HK-2 (cell line): Measurements from ENCODE around the gene FAM136A.
"Not testable (repeated sequence)": the region's sequence is repeated elsewhere in the genome, so short reads cannot be mapped to it uniquely, and the experiment has no call there.

ENCODE experiments used
- DNase-seq: peaks from one replicate; pipeline ENCODE4 v3.0.0-alpha.2; 2018; ENCODE audit not compliant: unreplicated experiment

Gene FAM136A

DNA sequence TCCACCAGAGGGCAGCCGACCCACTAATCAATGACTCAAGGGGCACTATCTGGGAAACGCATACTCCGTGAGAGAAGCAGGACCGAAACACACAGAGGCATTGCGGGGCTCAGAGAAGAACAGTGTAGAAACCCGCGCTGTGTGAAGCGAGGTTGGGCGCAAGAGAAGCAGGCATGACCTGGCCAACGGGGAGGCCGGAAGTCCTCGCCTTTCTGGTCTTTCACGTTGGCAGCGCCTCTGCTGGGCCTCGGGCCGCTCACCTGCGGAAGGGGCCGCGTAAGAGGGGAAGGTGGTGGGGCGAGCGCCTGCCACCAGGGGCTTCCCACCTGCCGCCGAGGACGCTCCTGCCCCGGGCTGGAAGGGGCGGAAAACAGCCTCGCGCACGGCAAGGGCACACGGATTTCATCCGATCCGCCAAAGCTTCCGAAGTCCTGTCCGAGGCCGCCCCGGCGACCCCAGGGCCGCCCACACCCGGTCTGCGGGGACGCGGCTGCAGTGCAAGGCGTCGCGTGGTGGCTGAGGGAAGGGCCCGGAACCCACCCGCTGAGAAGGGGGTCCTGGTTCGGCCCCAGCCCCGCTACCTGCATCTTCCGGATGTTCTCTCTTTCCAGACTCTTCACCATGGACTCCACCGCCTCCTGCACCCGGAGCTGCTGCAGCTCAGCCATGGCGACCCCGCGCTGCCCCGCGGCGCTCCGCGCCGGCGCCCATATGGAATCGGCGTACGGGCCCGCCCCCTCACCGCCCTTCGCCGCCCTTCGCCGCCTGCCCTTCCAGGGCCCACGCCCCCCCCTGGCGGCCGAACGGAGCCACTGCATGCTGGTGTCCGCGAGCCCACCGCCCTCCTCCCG is at the start of gene FAM136A:
FAM136A (minus strand) TSS at position 724 of the 851 bp plus-strand sequence; CDS start at position 668, 56 bp downstream.
- peak; percentile 91 for DNase-seq

DNA sequence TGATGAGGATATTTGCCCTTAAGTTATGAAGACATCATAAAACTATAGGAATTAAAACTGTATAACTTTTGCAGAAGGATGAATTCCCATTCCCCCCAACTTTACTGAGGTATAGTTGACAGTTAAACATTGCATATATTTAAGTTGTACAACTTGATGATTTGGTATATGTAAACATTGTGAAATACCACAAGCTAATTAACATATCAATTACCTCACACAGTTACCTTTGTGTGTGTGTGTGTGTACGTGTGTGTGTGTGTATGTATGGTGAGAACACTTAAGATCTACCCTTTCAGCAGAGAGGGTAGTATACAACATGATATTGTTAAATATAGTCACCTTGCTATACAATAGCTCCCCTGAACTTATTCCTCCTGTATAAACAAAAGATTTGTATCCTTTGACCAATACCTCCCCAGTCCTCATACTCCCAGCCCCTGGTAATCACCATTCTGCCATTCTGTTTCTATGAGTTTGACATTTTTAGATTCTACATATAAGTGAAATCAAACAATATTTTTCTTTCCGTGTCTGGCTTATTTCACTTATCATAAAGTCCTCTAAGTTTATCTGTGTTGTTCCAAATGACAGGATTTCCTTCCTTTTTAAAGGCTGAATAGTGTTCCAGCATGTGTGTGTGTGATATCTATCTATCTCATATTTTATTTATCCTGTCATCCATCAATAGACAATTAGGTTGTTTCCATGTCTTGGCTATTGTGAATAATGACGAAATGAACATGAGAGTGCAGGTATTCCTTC is 48.2 kb upstream of the FAM136A start:
- DNase-seq = no peak

DNA sequence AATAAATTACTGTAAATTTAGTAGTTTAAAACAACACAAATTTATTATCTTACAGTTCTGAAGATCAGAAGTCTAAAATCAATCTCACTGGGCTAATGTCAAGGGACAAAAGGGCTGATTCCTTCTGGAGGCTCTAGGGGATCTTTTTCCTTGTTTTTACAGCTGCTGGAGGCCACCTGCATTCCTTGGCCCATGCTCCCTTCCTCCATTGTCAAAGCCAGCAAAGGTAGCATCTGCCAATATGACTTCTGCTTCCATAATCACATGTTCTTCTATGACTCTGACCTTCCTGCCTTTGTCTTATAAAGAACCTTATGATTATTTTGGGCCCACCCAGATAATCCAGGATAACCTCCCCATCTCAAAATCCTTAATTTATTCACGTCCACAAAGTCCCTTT is 46.0 kb upstream of the FAM136A start:
- no peak for DNase-seq

DNA sequence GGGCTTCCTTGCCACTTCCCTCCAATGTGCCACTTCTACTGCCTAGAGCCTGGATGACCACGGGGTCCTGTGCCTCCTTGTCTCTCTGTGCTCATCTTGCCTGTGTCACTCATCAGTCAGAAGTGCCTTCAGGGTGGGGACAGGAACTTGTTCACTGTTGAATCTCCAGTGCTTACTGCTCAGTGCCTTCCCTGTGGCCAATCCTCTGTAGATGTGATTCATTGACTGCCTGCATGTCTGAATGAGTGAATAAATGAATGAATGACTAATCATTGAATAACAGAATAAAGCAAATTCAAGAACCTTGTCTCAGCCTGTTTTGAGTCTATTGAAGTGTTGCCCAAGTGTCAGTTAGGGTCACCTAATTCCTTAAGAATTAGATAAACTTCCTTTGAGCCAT is 42.3 kb upstream of the FAM136A start:
- DNase-seq = peak; percentile 29

DNA sequence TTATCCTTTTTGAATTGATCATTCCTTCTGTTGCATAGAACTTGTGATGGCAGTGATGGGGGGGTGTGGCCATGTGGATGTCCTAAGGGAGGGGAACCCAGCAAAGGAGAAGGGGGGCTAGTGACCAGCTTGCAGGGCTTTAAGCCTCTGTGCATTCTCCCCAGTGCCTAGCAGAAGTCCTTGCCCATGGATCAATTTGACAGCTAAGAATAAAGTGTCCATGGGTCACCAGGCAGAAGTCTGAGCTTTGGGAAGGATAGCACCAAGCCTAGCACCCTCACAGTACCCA is 39.6 kb upstream of the FAM136A start:
- no peak for DNase-seq

DNA sequence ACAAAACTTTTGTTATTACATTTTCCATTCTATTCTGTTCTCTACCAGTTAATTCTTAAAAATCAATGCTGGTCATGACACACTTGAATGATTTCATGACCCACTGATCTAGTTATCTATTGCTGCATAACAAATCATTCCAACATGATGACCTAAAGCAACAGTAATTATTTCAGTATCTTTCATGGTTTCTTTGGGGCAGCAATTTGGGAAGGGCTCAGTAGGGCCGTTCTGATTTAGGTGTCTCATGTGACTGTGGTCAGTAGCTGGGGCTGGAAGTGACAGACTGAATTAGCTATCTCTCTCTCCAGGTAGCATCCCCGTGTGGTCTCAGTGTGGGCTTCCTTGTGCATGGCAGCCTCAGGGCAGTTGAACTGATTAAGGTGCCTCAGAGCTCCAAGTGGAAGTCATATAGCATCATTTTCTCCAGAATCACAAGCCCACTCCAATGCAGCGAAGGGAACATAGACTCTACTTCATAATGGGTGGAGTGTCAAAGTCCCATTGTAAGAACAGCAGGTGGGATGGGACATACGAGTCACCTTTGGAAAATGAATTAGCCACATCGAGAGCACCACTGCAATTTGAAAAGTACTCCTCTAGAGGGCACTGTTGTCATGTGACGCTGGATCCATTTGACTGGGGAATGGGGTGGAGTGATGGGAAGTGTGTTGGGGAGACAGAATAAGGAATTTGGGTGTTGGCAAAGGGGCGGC is 39.1 kb upstream of the FAM136A start:
- DNase-seq = peak; percentile 55

DNA sequence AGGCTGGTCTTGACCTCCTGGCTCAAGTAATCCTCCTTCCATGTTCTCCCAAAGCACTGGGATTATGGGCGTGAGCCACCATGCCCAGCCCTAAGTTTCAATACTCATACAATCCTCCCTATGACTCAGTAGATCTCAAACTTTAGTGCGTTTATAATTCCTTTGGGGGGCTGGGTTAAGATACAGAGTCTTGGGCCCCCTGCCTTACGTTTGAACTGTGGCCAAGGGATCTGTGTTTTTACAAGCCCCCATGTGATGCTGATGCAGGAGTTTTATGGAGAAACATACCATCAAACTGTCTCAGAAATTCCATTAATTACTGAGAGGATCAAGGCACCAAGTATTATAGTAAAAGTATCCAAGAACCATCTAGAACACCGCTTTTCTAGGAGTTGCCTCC is 38.2 kb upstream of the FAM136A start:
- DNase-seq = no peak

DNA sequence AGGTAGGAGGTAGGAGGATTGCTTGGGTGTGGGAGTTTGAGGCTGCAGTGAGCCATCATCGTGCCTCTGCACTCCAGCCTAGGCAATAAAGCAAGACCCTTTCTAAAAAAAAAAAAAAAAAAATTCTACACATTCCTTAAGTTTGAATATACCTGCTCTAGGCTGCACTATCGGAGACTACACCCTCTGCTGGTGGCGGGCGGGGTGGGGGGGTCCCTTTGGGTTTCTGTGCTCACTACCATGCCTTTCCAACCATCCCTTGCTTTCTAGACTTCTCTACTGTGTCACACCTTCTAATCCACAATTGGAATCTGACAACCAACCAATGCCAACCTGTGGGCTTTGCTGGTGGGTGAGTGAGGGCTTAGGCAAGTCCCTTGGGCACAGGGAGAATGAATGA is 34.7 kb upstream of the FAM136A start:
- DNase-seq = no peak

DNA sequence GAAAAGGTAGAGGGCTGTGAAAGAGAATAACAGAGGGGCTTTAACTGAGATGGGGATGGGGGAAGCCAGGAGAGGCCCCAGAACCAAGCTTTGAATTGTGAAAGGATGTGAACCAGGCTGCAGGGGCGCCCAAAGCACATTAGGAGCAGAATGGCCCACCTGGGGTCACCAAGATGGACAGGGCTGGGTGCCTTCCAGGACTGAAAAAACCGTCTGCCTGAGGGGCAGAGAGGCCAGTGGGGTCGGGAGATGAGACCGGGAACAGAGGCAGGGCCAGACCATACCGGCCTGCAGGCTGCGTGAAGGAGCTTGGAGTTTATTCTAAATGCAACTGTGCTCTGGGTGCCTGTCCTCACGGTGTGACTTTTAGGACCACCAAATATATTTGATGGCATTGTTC is 29.1 kb upstream of the FAM136A start:
- DNase-seq = no peak

DNA sequence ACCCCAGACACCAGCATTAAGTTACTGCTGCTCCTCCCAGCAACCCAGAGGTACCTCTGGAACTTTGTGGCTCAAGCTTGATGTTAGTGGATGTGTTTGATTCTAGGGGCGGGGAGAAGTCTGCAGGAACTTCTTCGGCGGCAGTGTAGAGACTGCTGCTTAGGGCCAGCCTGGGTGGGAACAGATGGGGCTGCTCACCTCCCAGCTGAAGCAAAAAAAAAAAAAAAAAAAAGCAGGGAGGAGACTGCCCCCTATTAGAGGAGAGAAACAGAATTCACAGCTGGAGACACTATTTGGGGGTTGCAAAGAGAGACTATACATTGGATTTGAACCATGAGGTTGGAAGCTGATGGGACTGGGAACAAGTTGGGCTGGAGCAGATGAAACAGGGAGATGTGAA is 28.6 kb upstream of the FAM136A start:
- DNase-seq = no peak

DNA sequence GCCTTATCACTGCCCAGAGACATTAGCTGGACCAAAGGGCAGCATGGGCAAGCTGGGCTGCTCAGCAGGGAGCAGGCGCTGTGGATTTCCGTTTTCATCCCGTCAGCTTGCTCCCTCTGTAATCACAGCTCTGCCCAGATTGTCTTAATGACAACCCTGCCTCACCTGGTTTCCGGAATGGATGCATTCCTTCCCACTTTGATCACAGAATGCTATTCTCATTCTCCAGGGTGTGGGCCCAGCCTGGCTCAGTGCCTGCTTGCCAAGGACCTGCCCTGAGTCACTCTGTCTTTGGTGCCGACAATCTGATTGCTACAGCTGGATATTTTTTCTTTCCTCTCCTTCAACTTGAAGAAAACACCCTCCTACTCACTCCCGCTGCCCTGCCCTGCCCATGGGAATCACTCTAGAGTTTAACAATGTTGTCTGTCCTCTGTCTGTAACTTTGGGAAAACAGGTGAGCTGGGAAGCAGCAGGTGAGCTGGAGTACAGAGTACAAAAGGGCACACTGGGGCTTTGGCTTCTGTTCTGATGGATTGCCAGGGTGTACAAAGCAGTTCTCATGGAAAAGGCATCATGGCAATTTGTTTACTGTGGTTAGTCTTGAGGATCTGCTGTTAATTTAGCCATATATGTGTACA is 27.2 kb upstream of the FAM136A start:
- peak; percentile 40 for DNase-seq

DNA sequence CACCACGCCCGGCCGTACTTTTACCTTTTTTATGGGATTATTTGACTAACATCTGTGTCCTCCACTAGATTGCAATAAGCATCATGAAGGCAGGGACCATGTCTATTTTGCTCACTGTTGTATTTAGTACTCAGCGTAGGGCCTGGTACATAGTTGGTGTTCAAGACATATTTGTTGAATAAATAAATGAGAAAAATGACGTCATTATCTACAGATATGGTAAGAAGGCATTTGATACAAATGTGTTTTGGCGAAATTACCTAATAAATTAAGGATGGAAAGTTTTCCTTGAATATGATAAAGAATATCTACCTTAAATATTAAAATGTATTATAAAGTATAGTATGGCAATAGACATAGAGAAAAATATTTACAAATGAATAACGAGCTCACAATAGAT is 24.0 kb upstream of the FAM136A start:
- no peak for DNase-seq

DNA sequence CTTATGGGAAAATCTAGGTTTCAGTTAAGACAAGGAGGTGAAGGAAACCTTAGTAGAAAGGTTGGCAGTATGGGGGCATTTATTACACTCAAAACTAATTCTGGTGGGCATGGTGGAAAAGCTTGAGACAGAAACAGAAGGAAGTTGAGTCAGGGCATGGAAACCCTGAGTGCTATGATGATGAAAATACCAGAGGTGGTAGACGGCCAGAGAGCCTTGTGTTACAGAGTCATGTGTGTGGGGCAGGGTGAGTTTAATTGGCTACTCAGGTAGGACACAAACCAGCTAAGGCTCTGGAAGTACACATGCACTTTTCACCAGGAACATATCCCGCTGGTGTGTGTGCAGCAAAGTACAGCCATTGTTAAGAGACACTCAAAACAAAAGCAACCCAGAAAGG is 20.7 kb upstream of the FAM136A start:
- DNase-seq = no peak

DNA sequence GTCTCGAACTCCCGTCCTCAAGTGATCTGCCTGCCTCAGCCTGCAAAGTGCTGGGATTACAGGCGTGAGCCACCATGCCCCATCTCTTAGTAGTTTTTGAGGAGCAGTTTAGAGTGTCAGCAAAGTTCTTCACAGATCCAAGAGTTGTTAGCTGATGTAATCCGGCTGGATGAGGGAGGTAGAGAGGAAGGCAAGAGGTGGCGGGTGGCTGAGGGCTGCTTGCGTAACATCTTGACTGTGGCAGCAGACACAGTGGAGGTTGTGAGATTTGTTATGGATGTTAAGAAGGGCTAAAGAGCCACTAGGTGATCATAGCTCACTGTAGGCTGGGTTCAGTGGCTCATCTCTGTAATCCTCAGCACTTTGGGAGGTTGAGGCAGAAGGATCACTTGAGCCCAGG is 19.5 kb upstream of the FAM136A start:
- no peak for DNase-seq

DNA sequence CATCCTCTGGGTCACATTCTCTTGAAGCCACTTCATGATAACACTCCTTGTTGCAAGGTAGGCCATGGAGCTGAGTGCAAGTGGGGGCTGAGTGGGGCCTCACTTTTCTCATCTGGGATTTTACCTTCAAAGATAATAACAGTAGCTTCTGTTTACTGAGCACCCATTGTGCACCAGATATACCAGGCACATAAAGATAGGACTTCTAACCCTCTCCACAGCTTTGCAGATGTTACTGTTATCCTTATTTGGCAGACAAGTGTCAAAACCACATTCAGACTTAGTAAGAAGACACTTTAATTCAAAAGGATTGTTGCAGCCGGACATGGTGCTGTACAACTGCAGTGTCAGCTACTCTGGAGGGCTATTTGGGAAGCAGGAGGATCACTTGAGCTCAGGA is 12.8 kb upstream of the FAM136A start:
- DNase-seq = no peak

DNA sequence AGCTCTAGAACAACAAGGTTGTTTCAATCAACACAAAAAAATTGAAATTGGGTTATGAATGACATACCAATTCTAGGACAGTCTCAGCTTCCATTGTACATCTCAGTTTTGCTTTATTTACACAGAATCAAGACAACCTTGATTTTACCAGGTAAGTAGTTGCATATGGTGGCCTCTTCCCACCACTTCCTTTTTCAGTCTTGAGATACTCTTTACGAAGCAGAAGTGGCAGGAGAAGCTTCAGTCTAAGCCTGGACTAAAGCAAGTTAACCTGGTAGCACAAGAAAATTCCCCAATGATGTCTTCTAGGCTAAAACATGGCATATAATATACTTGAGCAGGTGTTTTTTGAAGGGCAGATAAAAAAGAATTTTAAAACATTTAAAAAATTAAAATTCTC is 10.7 kb upstream of the FAM136A start:
- DNase-seq = no peak

DNA sequence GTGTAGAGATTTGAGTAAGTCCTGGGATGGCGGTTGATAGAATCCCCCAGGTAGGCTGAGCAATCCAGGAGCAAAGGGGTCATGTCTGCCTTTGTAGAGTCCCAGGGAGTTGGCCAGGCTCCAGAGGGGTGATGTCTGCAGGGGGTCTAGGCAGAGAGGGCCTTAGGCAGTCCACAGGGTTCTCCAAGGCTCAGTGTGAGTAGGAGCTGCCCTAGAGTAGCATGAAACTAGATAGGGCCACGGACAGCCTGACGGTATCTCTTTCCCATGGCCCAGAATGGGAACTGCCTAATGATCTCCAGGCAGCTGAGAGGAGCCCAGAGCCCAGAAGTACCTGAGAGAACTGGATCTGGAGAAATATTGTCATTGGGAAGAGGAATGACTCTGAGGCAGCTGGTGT is 9.0 kb upstream of the FAM136A start:
- no peak for DNase-seq

DNA sequence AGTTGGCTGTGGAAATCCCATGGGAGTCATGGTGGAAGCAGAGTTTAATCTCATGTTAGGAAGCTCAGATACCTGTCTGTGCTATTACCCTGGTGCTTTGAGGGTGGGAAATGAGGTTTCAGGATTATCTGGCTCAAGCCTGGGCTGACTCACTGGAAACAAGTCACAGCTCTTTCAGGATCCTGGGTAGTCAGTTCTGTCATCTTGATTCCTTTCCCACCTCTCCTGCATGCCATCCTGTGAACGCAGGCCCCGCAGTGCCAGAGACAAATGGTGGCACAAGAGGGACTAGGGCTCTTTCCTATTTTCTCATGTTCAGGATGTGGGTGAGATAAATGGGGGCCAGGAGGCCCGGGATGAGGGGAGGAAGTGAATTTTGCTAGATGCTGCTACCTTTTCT is 3.7 kb upstream of the FAM136A start:
- no peak for DNase-seq

DNA sequence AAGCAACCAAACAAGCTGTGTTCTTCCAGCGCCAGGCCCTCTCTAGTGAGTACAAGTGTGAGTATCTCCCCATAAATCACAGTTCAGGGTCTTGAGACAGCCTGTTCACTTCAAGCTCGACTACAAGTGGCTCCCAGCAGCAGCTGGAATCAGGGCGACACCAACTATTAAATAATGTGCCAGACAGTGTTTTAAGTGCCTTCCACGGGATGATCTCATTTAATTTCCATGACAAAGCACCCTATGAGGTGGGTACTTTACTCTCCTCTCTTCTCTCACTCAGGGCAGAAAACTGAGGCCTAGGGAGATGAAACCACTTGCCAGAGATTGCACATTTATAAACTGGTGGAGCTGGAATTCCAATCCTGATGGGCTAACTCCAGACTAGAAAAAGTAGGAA is 2.6 kb upstream of the FAM136A start:
- no peak for DNase-seq

DNA sequence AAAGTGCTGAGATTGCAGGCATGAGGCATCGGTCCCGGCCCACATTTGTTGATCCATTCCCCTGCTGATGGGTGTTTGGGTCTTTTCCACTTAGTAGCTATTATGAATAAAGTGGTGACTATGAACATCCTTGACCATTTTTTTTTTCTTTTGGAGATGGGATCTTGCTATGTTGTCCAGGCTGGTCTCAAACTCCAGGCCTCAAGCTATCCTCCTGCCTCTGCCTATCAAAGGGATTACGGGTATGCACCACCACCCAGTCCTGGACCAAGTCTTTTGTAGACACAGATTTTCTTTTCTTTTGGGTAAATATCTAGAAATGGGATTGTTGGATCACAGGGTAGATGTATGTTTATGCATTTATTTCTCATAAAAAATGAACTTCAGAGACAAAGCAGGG is 1.3 kb upstream of the FAM136A start:
- DNase-seq = no peak

DNA sequence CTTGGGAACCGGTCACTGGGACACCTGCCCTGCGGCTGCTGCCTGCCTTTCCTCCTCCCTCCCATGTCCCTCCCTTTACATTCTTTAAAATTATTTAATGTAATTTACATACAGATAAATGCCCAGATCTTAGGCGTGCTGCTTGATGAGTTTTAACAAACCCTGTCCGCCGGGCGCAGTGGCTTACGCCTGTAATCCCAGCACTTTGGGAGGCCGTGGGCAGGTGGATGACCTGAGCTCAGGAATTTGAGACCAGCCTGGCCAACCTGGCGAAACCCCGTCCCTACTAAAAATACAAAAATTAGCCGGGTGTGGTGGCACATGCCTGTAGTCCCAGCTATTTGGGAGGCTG is 304 bp upstream of the FAM136A start:
- DNase-seq = not testable (repeated sequence)

DNA sequence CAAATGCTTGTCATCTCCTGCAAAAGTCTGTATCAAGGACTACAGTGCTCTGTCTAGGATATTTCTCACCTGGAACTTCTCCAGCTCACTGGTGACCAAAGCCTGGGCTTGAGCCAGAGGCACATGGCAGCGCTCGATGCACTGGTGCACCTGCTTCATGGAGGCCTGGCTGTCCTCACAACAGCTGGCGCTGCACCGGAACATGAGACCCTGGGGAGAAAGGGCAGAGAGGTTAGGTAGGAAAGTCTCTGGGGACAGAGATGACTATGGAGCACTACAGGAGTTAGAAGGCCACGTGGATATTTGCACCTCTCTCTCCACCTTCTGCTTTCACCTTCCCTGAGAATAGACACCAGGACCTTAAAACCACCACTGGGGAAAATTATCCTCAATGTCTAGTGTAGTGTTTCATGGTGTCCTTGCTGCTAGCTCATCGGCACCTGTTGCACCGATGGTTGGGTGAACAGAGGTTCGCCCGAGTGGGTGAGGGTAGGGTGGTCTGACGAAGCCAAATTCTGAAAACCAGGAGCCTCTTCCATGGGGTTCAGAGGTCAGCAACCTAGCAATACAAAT is 1.0 kb downstream of the FAM136A start:
- no peak for DNase-seq
